Activated CD4-positive, alpha-beta T cell treated with anti-CD3 and anti-CD28 coated beads for 4 hours (primary cell): Measurements from ENCODE around the gene CAMK1D.

Experiments used
- DNase-seq, 2 donors: peaks; one replicate each; pipeline ENCODE4 v3.0.0-alpha.2; 2020

CAMK1D gene

GRCh38 chr10:12774204-12774894, 425.0 kb downstream of the CAMK1D start:
- DNase-seq, result no peak

DNA sequence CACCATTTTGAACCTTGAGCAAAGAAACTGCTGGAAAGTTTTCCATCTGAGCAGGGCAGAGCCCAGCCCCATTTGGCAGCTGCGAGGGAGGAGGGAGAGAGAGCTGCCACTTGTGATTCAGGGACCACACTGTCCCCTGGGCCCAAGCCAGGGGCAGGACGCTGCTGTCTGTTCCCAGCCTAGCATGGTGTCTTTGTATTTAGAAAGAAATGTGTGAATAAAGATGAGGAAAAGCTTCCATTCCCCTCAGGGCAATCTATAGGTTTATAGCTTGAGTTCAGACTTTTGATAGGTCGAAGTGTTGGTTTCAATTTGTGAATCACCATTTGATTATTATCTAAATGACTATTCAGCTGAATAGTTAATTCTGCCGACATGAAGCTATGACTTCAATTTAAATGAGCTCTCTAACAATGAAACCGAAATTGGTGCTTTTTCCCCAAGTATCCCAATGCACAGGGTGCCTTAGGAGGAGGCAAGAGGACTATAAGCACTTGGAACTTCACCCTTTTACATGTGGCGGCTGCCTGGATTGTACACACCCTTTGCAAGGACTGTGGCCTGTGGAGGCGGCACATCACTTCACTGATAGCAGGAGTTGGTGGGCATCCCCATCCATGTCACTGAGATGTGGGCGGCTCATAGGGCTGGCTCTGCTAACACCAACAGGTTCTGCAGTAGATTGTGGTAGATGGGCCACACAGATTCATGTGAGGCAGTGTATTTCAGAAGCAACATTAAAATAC, 428.7 kb downstream of the CAMK1D start:
- no peak for DNase-seq

DNA sequence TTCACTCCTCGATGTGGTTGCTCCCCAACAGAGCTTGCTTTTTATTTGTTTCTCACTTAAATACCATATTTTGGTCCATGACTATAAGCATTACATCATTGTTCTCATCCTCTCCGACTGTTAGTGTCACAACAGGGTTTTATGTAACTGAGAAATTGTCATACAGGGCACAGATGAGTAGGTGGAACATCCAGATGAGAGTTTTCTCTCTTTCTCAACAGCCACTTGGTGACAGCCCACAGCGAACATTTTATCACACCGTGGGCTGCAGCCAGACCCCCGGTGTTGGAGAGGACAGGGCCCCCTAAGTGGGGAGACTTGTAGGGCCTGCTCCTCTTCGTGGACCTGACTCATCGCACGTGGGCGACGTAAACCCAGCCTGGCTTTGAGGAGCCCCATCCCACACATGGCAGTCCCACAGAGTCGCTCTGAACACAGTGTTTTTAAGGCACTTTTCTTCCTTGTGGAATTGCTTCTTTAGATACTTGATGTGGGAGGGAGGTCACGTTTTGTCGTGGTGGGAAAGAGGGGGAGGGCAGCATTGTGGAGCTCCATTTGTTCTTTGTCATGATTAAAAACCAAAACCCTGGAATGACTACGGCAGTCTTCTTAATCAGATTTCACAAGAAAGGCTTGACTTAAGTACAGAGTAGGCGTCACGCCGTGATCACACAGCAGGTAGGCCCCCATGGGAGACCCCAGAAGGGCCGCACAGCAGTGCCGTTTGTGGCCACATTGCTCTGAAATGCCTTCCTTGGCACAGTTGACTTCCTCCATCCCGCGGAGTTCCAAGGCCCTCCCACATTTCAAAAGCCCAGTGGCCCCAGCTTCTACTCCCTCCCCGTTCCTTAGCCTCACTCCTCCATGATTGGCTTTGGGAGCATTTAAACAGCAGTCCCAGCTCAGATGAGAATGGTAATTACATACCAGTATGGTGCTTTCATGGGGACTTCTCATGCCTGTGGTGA, 431.6 kb downstream of the CAMK1D start:
- no peak for DNase-seq

- DNase-seq, result no peak
Observed at GRCh38 chr10:12781976-12782375, 432.6 kb downstream of the CAMK1D start.

DNA sequence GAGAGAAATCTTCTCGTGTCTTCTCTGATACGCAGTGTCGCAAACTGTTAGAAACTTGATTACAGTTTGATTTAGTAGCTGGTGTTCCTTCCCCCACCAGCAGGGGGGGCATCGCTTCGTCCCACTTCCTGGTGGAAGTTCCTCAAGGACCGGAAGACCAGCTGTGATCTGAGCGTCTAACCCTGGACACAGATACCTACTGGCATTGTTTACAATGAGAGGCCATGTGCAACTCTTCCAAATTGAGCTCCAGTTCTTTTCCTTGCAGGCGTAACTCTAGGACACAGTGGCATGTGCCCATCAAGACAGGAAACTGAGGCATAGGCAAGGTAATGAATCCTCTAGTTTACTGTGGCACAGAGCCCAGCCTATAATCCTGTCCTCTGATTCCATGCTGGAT, 433.2 kb downstream of the CAMK1D start:
- DNase-seq, result peak in 1 of 2 donors; percentile 32

DNA sequence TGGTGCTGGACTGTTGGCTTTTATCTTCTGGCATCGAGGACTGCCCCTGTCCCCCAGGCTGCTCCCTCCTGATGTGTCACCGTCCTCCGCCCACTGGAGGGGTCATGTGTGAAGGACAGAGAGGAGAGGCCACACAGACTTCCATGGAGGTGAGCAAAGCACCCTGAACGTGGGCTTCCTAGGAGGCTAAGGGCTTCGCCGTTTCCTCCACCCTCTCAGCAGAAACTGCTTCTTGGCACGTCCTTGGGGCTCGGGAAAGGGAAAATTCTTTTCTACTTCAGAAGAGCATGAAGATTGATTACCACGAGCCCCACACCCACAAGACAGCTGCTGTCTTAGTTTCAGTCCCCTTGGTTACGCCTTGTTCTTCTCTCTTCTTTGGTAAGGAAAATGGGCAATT, 433.9 kb downstream of the CAMK1D start:
- DNase-seq, result no peak

- DNase-seq, result no peak
Observed at GRCh38 chr10:12784646-12785045, 435.3 kb downstream of the CAMK1D start.

DNA sequence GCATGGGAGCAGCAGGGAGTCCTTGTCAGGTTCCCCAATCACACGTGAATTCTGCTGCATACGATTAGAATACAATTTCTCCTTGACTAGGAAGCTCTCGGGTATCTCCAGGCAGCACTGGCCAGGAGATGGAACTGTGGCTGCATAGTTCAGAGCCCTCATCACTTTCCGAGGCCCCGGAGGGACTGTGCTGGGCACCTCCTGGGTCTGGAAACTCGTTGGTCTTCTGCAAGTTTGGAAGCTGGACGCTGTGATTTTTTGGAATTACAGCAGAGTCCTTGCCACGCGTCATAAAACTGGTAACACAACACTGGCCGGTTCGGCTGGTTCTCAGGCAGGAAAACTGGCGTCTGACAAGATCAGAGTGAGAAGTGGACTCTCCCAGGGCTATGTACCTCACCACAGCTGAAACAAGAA, 436.1 kb downstream of the CAMK1D start:
- DNase-seq, result no peak

- no peak for DNase-seq
Observed at GRCh38 chr10:12787297-12787696, 437.9 kb downstream of the CAMK1D start.

- DNase-seq, result no peak
Observed at GRCh38 chr10:12788277-12788676, 438.9 kb downstream of the CAMK1D start.

DNA sequence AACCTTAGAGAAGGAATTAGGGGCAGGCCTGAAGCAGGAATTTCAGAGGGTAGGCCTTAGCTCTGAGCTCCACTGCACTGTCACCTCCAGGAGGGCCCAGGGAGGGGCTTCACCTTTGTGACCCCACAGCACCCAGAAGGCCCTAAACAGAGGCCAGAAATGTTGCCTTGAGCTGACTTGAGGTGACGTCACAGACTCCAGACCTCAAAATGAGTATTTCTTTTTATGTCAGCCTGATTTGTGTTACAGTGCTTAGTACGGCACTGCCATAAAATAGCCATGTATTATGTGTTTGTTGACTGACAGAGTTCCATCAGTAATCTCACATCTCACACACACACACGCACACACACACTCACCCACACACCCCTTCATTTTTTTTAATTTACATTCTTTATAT, 440.9 kb downstream of the CAMK1D start:
- DNase-seq, result no peak

DNA sequence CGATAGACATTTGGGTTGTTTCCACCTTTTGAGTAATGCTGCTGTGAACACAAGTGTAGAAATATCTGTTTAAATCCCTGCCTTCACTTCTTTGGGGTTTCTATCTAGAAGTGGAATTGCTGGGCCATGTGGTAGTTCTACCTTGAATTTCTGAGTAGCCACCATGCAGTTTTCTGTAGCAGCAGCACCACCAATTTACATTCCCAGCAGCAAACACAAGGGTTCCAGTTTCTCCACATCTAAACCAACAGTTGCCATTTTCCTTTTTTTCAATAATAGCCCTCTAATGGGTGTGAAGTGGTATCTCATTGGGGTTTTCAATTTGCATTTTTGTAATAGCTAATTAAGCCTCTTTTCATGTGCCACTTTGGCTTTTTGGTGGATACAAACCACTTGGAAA, 442.4 kb downstream of the CAMK1D start:
- DNase-seq, result no peak

DNA sequence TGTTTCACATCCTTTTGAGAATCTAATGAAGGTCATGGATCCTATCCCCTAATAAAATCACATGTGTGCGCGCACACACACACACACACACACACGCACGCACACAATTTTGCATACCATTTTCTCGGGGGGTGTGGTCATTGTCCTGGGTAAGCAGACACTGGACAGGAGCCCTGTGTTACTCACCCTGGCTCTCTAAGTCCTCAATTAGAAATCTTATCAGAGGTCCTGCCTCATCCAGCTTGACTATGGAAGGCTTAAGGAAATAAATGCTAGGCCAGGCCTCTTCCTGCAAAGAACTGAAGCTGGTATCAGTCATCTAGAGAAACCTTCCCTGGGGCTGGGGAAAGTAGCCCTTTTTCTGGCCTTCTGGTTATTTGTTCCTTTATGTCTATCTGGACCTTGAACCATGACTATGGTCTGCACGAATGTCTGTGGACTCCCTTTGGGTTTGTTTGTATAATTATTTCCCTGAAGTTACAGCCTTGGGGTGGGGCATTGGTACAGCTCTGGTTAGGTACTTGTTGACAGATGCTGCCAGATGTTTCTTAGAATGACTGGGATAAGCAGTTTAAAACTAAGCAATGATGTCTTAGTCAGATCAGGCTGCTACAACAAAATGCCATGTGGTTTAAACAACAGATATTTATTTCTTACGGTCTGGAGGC, 443.7 kb downstream of the CAMK1D start:
- no peak for DNase-seq

DNA sequence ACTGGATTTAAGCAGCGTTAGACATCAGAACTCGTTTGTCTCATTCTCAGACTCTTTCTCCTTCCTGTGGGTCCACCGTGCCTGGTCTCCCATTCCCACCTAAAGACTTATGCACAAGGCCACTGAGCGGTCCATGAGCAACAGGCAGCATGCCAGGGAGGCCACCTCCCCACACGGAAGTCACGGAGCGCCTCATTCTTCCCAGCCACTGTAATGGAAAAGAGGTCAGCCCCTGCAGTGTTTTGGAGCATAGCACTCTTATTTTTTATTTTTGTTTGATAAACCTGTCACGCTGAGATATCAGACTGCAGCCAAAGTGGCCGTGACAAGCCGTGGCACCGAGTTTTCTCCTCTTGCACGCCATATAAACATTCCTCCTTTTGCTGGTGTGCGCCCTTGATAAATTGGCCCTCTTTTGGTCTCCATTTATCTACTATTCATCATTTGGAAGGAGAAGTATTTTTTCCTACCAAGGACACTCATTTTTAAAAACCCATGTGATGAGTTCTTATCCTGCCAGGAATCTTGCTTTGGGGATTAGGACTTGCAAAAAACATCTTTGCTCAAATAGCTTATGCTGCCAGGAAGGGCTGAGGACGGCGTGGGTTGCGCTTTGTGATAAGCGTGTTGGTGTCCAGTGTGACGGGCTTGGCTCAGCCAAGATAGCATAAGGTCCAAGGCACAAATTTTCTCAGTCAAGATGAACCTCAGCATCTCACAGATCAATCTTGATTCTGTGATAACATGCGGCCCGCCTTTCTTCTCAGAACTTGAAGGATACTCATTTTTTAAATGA, 446.2 kb downstream of the CAMK1D start:
- no peak for DNase-seq

DNA sequence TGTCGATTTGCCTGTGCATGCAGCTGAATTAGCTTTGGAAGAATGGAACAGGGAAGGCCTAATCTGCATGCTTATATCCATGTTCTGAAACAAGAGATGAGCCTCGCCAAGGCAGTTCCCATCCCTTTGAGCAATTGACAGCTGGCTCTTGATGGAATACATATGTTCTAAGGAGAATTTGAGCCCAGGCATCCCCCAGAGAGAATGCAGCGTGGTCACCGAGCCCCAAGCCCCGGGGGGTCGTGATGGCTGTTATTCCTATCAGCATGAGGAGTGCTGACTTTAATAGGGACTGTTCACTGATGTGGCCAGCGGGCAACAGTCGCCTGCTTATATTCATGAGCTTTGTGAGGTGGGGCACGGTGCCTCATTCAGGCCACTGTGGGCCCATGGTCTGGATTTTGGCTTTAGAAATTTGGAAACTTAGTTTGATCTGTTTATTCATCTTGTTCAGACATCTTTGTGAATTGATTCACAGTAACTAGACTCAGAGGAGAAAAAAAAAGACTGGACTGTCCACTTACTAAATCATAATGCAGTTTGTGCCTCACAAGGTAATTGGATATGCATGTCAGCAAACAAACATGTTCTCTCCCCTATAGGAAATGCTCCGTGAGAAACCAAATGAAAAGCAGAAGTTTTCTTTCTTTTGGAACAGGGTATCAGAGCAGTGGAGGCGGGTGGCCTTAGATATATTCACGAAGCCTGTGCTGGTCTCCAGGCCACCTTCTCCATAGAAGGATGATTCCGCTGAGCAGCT, 447.2 kb downstream of the CAMK1D start:
- DNase-seq, result no peak

DNA sequence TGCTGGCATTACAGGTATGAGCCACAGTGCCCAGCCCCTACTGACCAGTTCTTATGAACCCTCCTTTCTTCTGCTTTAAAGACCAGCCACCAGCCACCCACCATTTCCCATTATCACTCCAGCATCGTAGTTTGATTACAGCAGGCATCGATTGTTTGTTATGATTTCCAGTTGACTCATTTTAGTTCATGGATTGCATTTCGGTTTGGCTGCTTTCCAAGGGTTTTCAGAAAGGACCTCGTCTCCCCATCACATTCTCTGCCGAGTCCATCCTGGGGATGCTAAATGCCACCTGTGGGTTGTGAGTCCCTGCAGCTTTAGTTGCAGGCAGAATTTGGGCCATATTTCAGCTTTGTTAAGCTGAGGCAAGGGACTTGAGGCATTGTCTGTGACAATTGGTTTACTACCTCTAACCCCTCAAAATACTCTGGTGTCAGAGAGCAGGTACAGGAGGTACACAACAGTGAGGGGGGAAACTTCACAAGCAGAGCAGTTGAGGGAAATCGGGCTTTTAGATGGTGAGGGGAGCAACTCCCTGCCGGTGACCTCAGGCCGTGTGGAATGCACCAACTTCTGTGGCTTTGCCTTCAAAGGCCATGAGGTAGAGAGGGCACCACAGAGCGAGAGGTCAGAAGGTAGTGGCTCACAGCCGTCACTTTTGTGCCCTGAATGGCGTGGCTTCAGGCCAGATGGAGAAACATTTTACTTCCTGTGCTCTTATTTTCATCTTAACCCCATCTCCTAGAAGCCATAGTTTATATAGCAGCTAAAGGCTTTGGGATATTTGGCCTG, 448.3 kb downstream of the CAMK1D start:
- DNase-seq, result no peak

- DNase-seq, result no peak
Observed at GRCh38 chr10:12799144-12799543, 449.8 kb downstream of the CAMK1D start.

GRCh38 chr10:12799714-12800113, 450.4 kb downstream of the CAMK1D start:
- no peak for DNase-seq

- DNase-seq, result no peak
Observed at GRCh38 chr10:12800302-12800701, 451.0 kb downstream of the CAMK1D start.
